Gastrocnemius medialis (tissue), 4 donors: ENCODE measurements around the gene CACNA2D3. TPM values are rescaled to one million over a fixed set of nuclear protein-coding genes. Genes with fewer than 3 reads are reported as not detected.

Experiments used
- ATAC-seq, 2 donors: fragments of 150-250 bp; one replicate each; pipeline ENCODE4 v1.9.1; 2016
- DNase-seq, 2 donors: peaks; one replicate each; pipeline ENCODE4 v3.0.0-alpha.2; 2019
- H3K27ac ChIP-seq, 4 donors: fragments of 200-600 bp; sonication (generic); 1 replicate in 1 of 4; 2 replicates in 3 of 4; pipeline ENCODE4 v1.5.1; 2016 to 2018; ENCODE audit warnings: mild to moderate bottlenecking in 2 of 4, moderate library complexity in 1 of 4
- H3K27me3 ChIP-seq, 3 donors: fragments of 200-600 bp; sonication (generic) in 2 of 3; 1 replicate in 1 of 3; 2 replicates in 2 of 3; pipeline versions ENCODE4 v1.5.1 to v1.6.0; 2016 to 2019; ENCODE audit warnings: mild to moderate bottlenecking in 1 of 3, moderate library complexity in 1 of 3
- H3K36me3 ChIP-seq, 2 donors: fragments of 200-600 bp; sonication (generic) in 1 of 2; one replicate each; pipeline ENCODE4 v1.5.1; 2017 to 2018
- H3K4me1 ChIP-seq, 2 donors: fragments of 200-600 bp; sonication (generic) in 1 of 2; one replicate each; pipeline ENCODE4 v1.5.1; 2016 to 2017; ENCODE audit warnings: mild to moderate bottlenecking in 2 of 2
- H3K4me3 ChIP-seq, 4 donors: fragments of 200-600 bp; sonication (generic) in 3 of 4; 1 replicate in 1 of 4; 2 replicates in 3 of 4; pipeline ENCODE4 v1.5.1; 2016 to 2019; ENCODE audit warnings: mild to moderate bottlenecking in 2 of 4
- H3K9me3 ChIP-seq, 3 donors: fragments of 200-600 bp; sonication (generic) in 2 of 3; 1 replicate in 1 of 3; 2 replicates in 2 of 3; pipeline ENCODE4 v1.5.1; 2016 to 2019
- CTCF ChIP-seq, 5 experiments: fragments of 450-650 bp in 3 of 5; fragments of 200-600 bp in 2 of 5; sonication (generic) in 2 of 5; IDR thresholded peaks in 4 of 5; conservative IDR thresholded peaks in 1 of 5; 1 replicate in 4 of 5; 2 replicates in 1 of 5; pipeline ENCODE4 v1.5.1; 2016 to 2019; ENCODE audit warnings: antibody characterized with exemption in 5 of 5, mild to moderate bottlenecking in 3 of 5, moderate library complexity in 3 of 5
- POLR2A ChIP-seq, 2 donors: fragments of 450-650 bp; IDR thresholded peaks; one replicate each; pipeline ENCODE4 v1.6.1; 2017; ENCODE audit warnings: antibody characterized with exemption in 2 of 2, mild to moderate bottlenecking in 2 of 2, moderate library complexity in 2 of 2
- in situ Hi-C, 4 donors: fragments of 200-750 bp; cut with MboI; loops; one replicate each; pipeline versions ENCODE4 v1.15.0 to v1.8.0; 2017; ENCODE audit warnings: low sequenced_read_pairs in 4 of 4
- intact Hi-C: fragments of 100-400 bp; cut with DNase I; formaldehyde crosslinking; loops from one replicate; pipeline ENCODE4 v1.15.1; 2023; ENCODE audit warnings: low total_unique reads
- total RNA-seq, 4 donors: library from RNA; depleted of rRNA; stranded (reverse); fragments of >200 nt; gene quantifications; one replicate each; pipeline versions ENCODE4 v1.1.0 to v1.2.3, GENCODE V29; 2016

The CACNA2D3 gene
- total RNA-seq, 4 donors from 2014 or later, result 4.7 to 14.4 (median 7.1) TPM

- in situ Hi-C loops (loop anchor here in 2 of 4 donors (10.0 to 25.0 kb wide), 3 partner anchors 87 to 223 kb away; no protein-coding TSS in a partner anchor), intact Hi-C loops (loop anchor here (1.0 to 5.0 kb wide), 4 partner anchors 59 to 536 kb away; partner anchors contain the start of gene WNT5A)
- no peaks in the 10 kb centered on the region for H3K27me3 ChIP-seq
- H3K36me3 ChIP-seq, result no peaks in the 10 kb centered on the region
- peaks cover 16 to 20% of the 10 kb centered on the region in 2 donors for H3K4me1 ChIP-seq
- peak; percentile 92 to 97 for ATAC-seq
- H3K4me3 ChIP-seq, result peak overlapping the region in 1 of 4 donors; percentile 20
- H3K9me3 ChIP-seq, result no peaks in the 10 kb centered on the region
- H3K27ac ChIP-seq, result no peak overlapping the region
- DNase-seq, result peak; percentile 77 to 78
- TF ChIP-seq POLR2A (IDR thresholded peaks at IDR 0.05) (no peak), CTCF (IDR thresholded peaks at IDR 0.05 in 4 of 5, conservative IDR thresholded peaks at IDR 0.05 in 1 of 5) (peak; percentile 47 to 73 (median 66))
These were observed 829.1 kb downstream of the CACNA2D3 start for GRCh38 chr3:54951405-54951804.

- H3K36me3 ChIP-seq, result no peaks in the 10 kb centered on the region
- H3K4me1 ChIP-seq, result peaks cover 16 to 20% of the 10 kb centered on the region in 2 donors
- no peaks in the 10 kb centered on the region for H3K9me3 ChIP-seq
- H3K27me3 ChIP-seq, result no peaks in the 10 kb centered on the region
- H3K4me3 ChIP-seq, result no peak overlapping the region
- no peak overlapping the region for H3K27ac ChIP-seq
- intact Hi-C loops, result loop anchor here (5.0 kb wide), 3 partner anchors 62 to 533 kb away; partner anchors contain the start of gene WNT5A
- in situ Hi-C loops, result loop anchor here in 2 of 4 donors (10.0 to 25.0 kb wide), 3 partner anchors 89 to 221 kb away; no protein-coding TSS in a partner anchor
- DNase-seq, result peak in 1 of 2 donors; percentile 56
- no peak for TF ChIP-seq CTCF (IDR thresholded peaks at IDR 0.05 in 4 of 5, conservative IDR thresholded peaks at IDR 0.05 in 1 of 5)
- TF ChIP-seq POLR2A (IDR thresholded peaks at IDR 0.05), result no peak
- peak in 1 of 2 donors; percentile 78 for ATAC-seq
These were observed 831.7 kb downstream of the CACNA2D3 start for GRCh38 chr3:54954022-54954421.

- no peaks in the 10 kb centered on the region for H3K36me3 ChIP-seq
- no peaks in the 10 kb centered on the region for H3K9me3 ChIP-seq
- intact Hi-C loops (loop anchor here (5.0 kb wide), 3 partner anchors 62 to 533 kb away; partner anchors contain the start of gene WNT5A), in situ Hi-C loops (loop anchor here in 2 of 4 donors (10.0 to 25.0 kb wide), 3 partner anchors 90 to 220 kb away; no protein-coding TSS in a partner anchor)
- H3K4me3 ChIP-seq, result no peak overlapping the region
- no peak for DNase-seq
- TF ChIP-seq CTCF (IDR thresholded peaks at IDR 0.05 in 4 of 5, conservative IDR thresholded peaks at IDR 0.05 in 1 of 5) (no peak), POLR2A (IDR thresholded peaks at IDR 0.05) (no peak)
- peaks cover 16 to 20% of the 10 kb centered on the region in 2 donors for H3K4me1 ChIP-seq
- H3K27me3 ChIP-seq, result no peaks in the 10 kb centered on the region
- no peak for ATAC-seq
- no peak overlapping the region for H3K27ac ChIP-seq
These were observed 832.2 kb downstream of the CACNA2D3 start for GRCh38 chr3:54954521-54954920.

- Histone ChIP-seq H3K9me3 (no peaks in the 10 kb centered on the region), H3K36me3 (no peaks in the 10 kb centered on the region), H3K4me3 (no peak overlapping the region), H3K27ac (no peak overlapping the region), H3K27me3 (no peaks in the 10 kb centered on the region), H3K4me1 (peaks cover 16 to 20% of the 10 kb centered on the region in 2 donors)
- ATAC-seq (no peak), DNase-seq (no peak)
- in situ Hi-C loops (loop anchor here in 2 of 4 donors (10.0 to 25.0 kb wide), 3 partner anchors 91 to 219 kb away; no protein-coding TSS in a partner anchor), intact Hi-C loops (no loop called here)
- TF ChIP-seq POLR2A (IDR thresholded peaks at IDR 0.05), result no peak
- no peak for TF ChIP-seq CTCF (IDR thresholded peaks at IDR 0.05 in 4 of 5, conservative IDR thresholded peaks at IDR 0.05 in 1 of 5)
These were observed 833.1 kb downstream of the CACNA2D3 start for GRCh38 chr3:54955496-54955895.
